Activated naive CD8-positive, alpha-beta T cell treated with anti-CD3 and anti-CD28 coated beads, Interleukin-2, amount 10 ng/mL, durations not matched to agents 7 days and 5 days (primary cell): ENCODE data around the gene SCFD2. TPM values are rescaled to one million over a fixed set of nuclear protein-coding genes. Genes with fewer than 3 reads are reported as not detected.
"Not testable (repeated sequence)": the region's sequence is repeated elsewhere in the genome, so short reads cannot be mapped to it uniquely, and the experiment has no call there.

Source experiments
- ATAC-seq: fragments of 150-1000 bp; cut with Tn5 transposase; one replicate; pipeline ENCODE4 v1.10.0; 2021; ENCODE audit warnings: low read depth, moderate library complexity
- POLR2A ChIA-PET: fragments of 350-600 bp; sonication (Branson Sonifier 250); formaldehyde crosslinking; loops from one replicate; lab custom pipeline; 2021; ENCODE audit warnings: antibody characterized with exemption; lab: Charles Lee
- DNase-seq: peaks from one replicate; pipeline ENCODE4 v3.0.0; 2021
- H3K27ac Mint-ChIP-seq: one replicate; pipeline ENCODE4 v1.8.0; 2022; ENCODE audit warnings: mild to moderate bottlenecking, mixed read lengths
- H3K27me3 Mint-ChIP-seq: one replicate; pipeline ENCODE4 v1.8.0; 2022; ENCODE audit warnings: mild to moderate bottlenecking, moderate library complexity, mixed read lengths
- H3K36me3 Mint-ChIP-seq: one replicate; pipeline ENCODE4 v1.8.0; 2021; ENCODE audit warnings: mild to moderate bottlenecking, mixed read lengths
- H3K4me1 Mint-ChIP-seq: one replicate; pipeline ENCODE4 v1.8.0; 2021; ENCODE audit warnings: mixed read lengths
- H3K4me3 Mint-ChIP-seq: one replicate; pipeline ENCODE4 v1.8.0; 2022; ENCODE audit warnings: mild to moderate bottlenecking, moderate library complexity, mixed read lengths
- H3K9me3 Mint-ChIP-seq: one replicate; pipeline ENCODE4 v1.8.0; 2021; ENCODE audit warnings: mixed read lengths
- total RNA-seq, 2 experiments: library from RNA; stranded (reverse); gene quantifications; one replicate each; pipeline ENCODE4 v1.2.3, GENCODE V29; 2021

The SCFD2 gene
- total RNA-seq, 2 experiments from 2014 or later = 18.1 to 22.9 TPM

DNA sequence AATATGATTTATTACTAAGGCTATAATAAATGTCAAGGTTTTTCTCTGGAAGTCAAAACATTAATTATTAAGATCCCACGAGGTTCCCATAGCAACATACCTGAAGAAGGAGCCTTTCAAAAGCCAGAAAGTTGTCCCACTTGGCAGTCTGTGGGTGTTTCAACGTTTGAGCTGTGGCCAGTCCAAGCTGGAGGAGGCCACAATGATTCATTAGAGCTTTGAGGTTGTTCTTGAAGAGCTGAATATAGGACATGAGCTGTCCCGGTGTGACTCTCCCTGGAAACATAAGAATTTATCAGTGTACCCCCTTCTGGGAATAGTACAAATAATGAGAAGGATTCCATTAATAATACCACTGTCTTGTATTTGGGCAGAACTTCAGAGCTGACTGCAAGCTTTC is 92.1 kb downstream of the SCFD2 start:
- DNase-seq (no peak), ATAC-seq (no peak)
- POLR2A ChIA-PET = no interaction called here
- H3K9me3 Mint-ChIP-seq = peaks cover 4% of the 10 kb centered on the region
- H3K36me3 Mint-ChIP-seq = peaks cover 29% of the 10 kb centered on the region
- no peak overlapping the region for H3K4me3 Mint-ChIP-seq
- no peaks in the 10 kb centered on the region for H3K27me3 Mint-ChIP-seq
- no peak overlapping the region for H3K27ac Mint-ChIP-seq
- H3K4me1 Mint-ChIP-seq = no peaks in the 10 kb centered on the region

- DNase-seq (no peak), ATAC-seq (no peak)
- H3K27me3 Mint-ChIP-seq = no peaks in the 10 kb centered on the region
- no peak overlapping the region for H3K4me3 Mint-ChIP-seq
- H3K36me3 Mint-ChIP-seq = peaks cover 38% of the 10 kb centered on the region
- POLR2A ChIA-PET = no interaction called here
- H3K9me3 Mint-ChIP-seq = peaks cover 7% of the 10 kb centered on the region
- H3K27ac Mint-ChIP-seq = no peak overlapping the region
- H3K4me1 Mint-ChIP-seq = no peaks in the 10 kb centered on the region
These were observed 98.8 kb downstream of the SCFD2 start for GRCh38 chr4:53267026-53267425.

- H3K4me1 Mint-ChIP-seq, POLR2A ChIA-PET, H3K27ac Mint-ChIP-seq, DNase-seq, H3K4me3 Mint-ChIP-seq, ATAC-seq, H3K9me3 Mint-ChIP-seq, H3K27me3 Mint-ChIP-seq: not testable (repeated sequence)
- peaks cover 13% of the 10 kb centered on the region for H3K36me3 Mint-ChIP-seq
These were observed 109.9 kb downstream of the SCFD2 start for GRCh38 chr4:53255986-53256385.

DNA sequence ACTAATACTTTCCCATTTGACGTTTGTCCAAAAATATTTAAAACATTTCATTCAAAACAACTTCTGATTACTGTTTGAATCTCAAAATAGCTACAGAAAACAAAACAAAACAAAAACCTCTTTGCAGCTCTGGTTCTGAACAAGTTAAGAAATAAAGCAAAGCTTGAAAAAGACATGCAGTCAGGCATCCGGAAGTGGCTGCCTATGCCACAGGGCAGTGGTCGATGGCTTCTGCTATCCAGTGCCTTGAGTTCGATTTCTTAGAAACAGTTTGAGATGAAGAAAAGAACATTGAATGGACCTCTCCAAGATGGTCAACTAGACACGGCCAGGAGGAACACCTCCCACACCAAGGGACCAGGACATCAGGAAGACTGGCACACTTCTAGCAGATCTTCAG is 125.3 kb downstream of the SCFD2 start:
- DNase-seq (no peak), ATAC-seq (no peak)
- H3K27me3 Mint-ChIP-seq = no peaks in the 10 kb centered on the region
- POLR2A ChIA-PET = no interaction called here
- H3K4me3 Mint-ChIP-seq = no peak overlapping the region
- peaks cover 12% of the 10 kb centered on the region for H3K9me3 Mint-ChIP-seq
- H3K36me3 Mint-ChIP-seq = peaks cover 28% of the 10 kb centered on the region
- H3K27ac Mint-ChIP-seq = no peak overlapping the region
- H3K4me1 Mint-ChIP-seq = no peaks in the 10 kb centered on the region

DNA sequence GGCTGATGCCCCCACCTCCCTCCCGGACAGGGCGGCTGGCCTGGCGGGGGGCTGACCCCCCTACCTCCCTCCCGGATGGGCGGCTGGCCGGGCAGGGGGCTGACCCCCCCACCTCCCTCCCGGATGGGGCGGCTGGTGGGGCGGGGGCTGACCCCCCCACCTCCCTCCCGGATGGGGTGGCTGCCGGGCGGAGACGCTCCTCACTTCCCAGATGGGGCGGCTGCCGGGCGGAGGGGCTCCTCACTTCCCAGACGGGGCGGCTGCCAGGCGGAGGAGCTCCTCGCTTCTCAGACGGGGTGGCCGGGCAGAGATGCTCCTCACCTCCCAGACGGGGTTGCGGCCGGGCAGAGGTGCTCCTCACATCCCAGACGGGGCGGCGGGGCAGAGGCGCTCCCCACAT is 127.5 kb downstream of the SCFD2 start:
- POLR2A ChIA-PET, H3K9me3 Mint-ChIP-seq, H3K27ac Mint-ChIP-seq, ATAC-seq, H3K4me1 Mint-ChIP-seq, H3K27me3 Mint-ChIP-seq, DNase-seq, H3K4me3 Mint-ChIP-seq: not testable (repeated sequence)
- H3K36me3 Mint-ChIP-seq = peaks cover 20% of the 10 kb centered on the region

DNA sequence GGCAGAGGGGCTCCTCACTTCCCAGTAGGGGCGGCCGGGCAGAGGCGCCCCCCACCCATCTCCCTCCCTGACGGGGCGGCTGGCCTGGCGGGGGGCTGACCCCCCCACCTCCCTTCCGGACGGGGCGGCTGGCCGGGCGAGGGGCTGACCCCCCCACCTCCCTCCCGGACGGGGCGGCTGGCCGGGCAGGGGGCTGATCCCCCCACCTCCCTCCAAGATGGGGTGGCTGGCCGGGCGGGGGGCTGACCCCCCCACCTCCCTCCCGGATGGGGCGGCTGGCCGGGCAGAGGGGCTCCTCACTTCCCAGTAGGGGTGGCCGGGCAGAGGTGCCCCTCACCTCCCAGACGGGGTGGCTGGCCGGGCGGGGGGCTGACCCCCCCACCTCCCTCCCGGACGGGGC is 128.1 kb downstream of the SCFD2 start:
- ATAC-seq, H3K27me3 Mint-ChIP-seq, H3K4me3 Mint-ChIP-seq, H3K4me1 Mint-ChIP-seq, H3K9me3 Mint-ChIP-seq, DNase-seq, POLR2A ChIA-PET, H3K27ac Mint-ChIP-seq: not testable (repeated sequence)
- H3K36me3 Mint-ChIP-seq = peaks cover 15% of the 10 kb centered on the region

GRCh38 chr4:53236624-53237023 is 129.2 kb downstream of the SCFD2 start:
- H3K36me3 Mint-ChIP-seq = peaks cover 16% of the 10 kb centered on the region
- H3K27me3 Mint-ChIP-seq, POLR2A ChIA-PET, H3K27ac Mint-ChIP-seq, H3K9me3 Mint-ChIP-seq, H3K4me3 Mint-ChIP-seq, ATAC-seq, DNase-seq, H3K4me1 Mint-ChIP-seq: not testable (repeated sequence)

DNA sequence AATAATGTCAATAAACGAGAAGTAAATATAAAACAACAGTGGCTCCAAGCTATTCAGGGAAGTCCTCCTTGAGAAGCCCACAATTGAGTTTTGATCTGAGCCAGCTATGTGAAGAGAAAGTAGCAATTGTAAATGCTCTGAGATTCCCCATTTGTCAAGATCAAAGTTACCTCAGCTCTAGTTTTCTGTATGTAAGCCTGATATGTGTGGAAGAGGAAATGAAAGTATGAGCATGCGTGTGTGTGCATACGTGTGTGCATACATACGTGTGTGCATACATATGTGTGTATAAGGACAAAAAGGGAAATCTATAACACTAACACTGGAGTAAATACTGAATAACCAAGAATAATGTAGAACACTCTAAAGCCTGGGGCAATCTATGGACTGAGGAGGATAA is 130.3 kb downstream of the SCFD2 start:
- Mint-ChIP-seq H3K27me3 (no peaks in the 10 kb centered on the region), H3K4me1 (peaks cover 4% of the 10 kb centered on the region), H3K27ac (no peak overlapping the region), H3K9me3 (no peaks in the 10 kb centered on the region), H3K36me3 (peaks cover 14% of the 10 kb centered on the region), H3K4me3 (no peak overlapping the region)
- ATAC-seq (no peak), DNase-seq (no peak)
- POLR2A ChIA-PET = no interaction called here

DNA sequence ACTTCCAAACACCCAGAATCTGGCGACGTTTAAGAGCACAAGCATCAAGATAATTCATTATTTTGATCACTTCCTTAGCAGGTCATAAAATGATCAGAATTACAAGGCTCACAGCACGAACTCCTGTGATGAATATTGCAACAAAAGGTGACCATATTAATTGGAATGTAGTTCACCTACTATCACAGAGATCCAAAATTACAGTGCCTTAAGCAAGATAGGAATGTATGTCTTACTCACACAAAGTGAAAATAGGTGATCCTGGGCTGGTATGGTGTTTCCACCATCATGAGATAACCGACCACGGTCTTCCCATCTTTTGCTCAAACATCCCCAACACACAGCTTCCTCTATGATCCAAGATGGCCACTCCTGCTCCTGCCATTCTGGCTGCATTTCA is 131.2 kb downstream of the SCFD2 start:
- H3K36me3 Mint-ChIP-seq = peaks cover 9% of the 10 kb centered on the region
- no peaks in the 10 kb centered on the region for H3K27me3 Mint-ChIP-seq
- H3K4me1 Mint-ChIP-seq = peaks cover 4% of the 10 kb centered on the region
- no peak overlapping the region for H3K27ac Mint-ChIP-seq
- ATAC-seq (no peak), DNase-seq (no peak)
- no peak overlapping the region for H3K4me3 Mint-ChIP-seq
- H3K9me3 Mint-ChIP-seq = no peaks in the 10 kb centered on the region
- POLR2A ChIA-PET = no interaction called here

GRCh38 chr4:53234111-53234510 is 131.8 kb downstream of the SCFD2 start:
- peaks cover 4% of the 10 kb centered on the region for H3K4me1 Mint-ChIP-seq
- POLR2A ChIA-PET = no interaction called here
- DNase-seq = no peak
- H3K27me3 Mint-ChIP-seq = no peaks in the 10 kb centered on the region
- no peak overlapping the region for H3K27ac Mint-ChIP-seq
- no peak overlapping the region for H3K4me3 Mint-ChIP-seq
- ATAC-seq = no peak
- H3K36me3 Mint-ChIP-seq = peaks cover 7% of the 10 kb centered on the region
- no peaks in the 10 kb centered on the region for H3K9me3 Mint-ChIP-seq

DNA sequence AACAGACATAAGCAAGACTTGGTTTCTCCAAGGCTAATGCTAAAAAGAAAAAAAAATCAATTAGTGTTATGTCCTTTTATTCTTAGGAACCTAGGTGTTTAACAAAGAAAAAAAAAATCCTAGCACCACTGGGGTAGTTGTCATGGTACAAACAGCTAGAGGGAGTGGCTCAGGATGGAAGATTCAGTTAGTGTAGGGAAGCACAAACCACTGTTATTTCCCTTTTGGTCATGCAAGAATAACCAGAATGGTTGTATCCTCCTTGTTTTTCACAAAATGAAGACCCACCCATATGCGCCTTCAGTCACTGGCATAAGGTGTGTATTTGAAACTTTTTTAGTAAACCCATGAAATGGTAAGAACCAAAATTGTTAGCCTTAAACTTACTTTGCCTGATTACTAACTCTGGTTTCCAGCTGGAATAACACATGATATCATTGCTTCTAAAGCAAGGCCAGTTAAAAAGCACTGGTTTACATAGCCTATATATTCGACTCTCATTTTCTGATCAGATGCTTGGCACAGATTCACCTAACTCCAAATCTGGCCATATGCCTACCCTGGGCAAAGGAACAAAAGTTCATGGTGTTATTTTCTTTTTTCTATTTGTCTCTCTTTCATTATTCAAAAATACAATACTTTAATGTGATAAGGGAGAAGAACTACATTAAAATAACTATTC is 132.6 kb downstream of the SCFD2 start:
- ATAC-seq = no peak
- H3K4me1 Mint-ChIP-seq = peaks cover 4% of the 10 kb centered on the region
- H3K27ac Mint-ChIP-seq = no peak overlapping the region
- DNase-seq = no peak
- H3K36me3 Mint-ChIP-seq = peaks cover 7% of the 10 kb centered on the region
- no peak overlapping the region for H3K4me3 Mint-ChIP-seq
- POLR2A ChIA-PET = interaction anchor here (0.5 kb wide), 1 partner anchor 56 kb away, joined by 4 read pairs; no protein-coding TSS in a partner anchor
- H3K9me3 Mint-ChIP-seq = no peaks in the 10 kb centered on the region
- H3K27me3 Mint-ChIP-seq = no peaks in the 10 kb centered on the region

GRCh38 chr4:53232371-53232770 is 133.5 kb downstream of the SCFD2 start:
- ATAC-seq (no peak), DNase-seq (no peak)
- POLR2A ChIA-PET = interaction anchor here (0.5 kb wide), 1 partner anchor 55 kb away, joined by 4 read pairs; no protein-coding TSS in a partner anchor
- Mint-ChIP-seq H3K4me1 (peaks cover 4% of the 10 kb centered on the region), H3K27me3 (no peaks in the 10 kb centered on the region), H3K36me3 (peaks cover 7% of the 10 kb centered on the region), H3K9me3 (no peaks in the 10 kb centered on the region), H3K4me3 (no peak overlapping the region), H3K27ac (no peak overlapping the region)

DNA sequence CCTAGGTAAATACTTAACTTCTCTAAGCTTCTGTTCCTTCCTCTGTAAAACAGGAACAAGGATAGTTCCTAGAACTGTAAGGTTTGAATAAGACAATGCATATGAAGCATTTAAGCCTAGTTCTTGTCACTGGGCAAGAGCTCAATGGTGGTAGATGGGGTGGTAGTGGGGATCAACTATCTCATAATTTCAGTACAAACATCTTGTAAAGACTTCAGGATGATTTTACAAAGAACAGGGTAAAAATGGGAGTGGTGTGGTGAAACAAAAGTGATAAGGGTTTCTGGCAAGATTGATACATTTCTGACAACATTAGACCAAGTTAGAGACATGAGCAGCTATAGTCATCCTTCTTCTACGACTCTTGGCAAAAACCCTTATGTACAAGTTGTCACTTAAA is 137.8 kb downstream of the SCFD2 start:
- H3K4me1 Mint-ChIP-seq = peaks cover 4% of the 10 kb centered on the region
- H3K27ac Mint-ChIP-seq = no peak overlapping the region
- H3K36me3 Mint-ChIP-seq = peaks cover 5% of the 10 kb centered on the region
- DNase-seq (no peak), ATAC-seq (no peak)
- H3K9me3 Mint-ChIP-seq = no peaks in the 10 kb centered on the region
- H3K4me3 Mint-ChIP-seq = no peak overlapping the region
- POLR2A ChIA-PET = no interaction called here
- no peaks in the 10 kb centered on the region for H3K27me3 Mint-ChIP-seq

- H3K36me3 Mint-ChIP-seq = peaks cover 2% of the 10 kb centered on the region
- no peak overlapping the region for H3K4me3 Mint-ChIP-seq
- H3K27ac Mint-ChIP-seq = no peak overlapping the region
- POLR2A ChIA-PET = no interaction called here
- H3K9me3 Mint-ChIP-seq = no peaks in the 10 kb centered on the region
- H3K4me1 Mint-ChIP-seq = no peaks in the 10 kb centered on the region
- no peak for DNase-seq
- H3K27me3 Mint-ChIP-seq = no peaks in the 10 kb centered on the region
- ATAC-seq = no peak
These were observed 138.4 kb downstream of the SCFD2 start for GRCh38 chr4:53227451-53227850.
